OCI-LY1 (cell line): ENCODE measurements around the gene LRRFIP1.

ENCODE experiments used
- H2AFZ ChIP-seq: fragments of 200-600 bp; sonication (generic), shearing (Covaris generic); 2 replicates; pipeline ENCODE4 v1.6.0; 2014; ENCODE audit warnings: antibody characterized with exemption, mild to moderate bottlenecking, low read length
- H3F3A ChIP-seq: fragments of 200-600 bp; sonication (generic), shearing (Covaris generic); 2 replicates; pipeline ENCODE4 v1.6.0; 2014; ENCODE audit warnings: mild to moderate bottlenecking, antibody characterized with exemption, low read length, moderate library complexity; ENCODE audit not compliant: insufficient read depth
- H3K27ac ChIP-seq: fragments of 200-600 bp; sonication (generic); 2 replicates; pipeline ENCODE4 v1.5.1; 2014; ENCODE audit warnings: low read length, mixed run types, mild to moderate bottlenecking, low read depth; ENCODE audit not compliant: poor library complexity, severe bottlenecking
- H3K27me3 ChIP-seq: fragments of 200-600 bp; sonication (generic); 2 replicates; pipeline ENCODE4 v1.6.0; 2014; ENCODE audit warnings: antibody characterized with exemption, mild to moderate bottlenecking, low read length, moderate library complexity; ENCODE audit not compliant: insufficient read depth
- H3K36me3 ChIP-seq: fragments of 200-600 bp; sonication (generic); 2 replicates; pipeline ENCODE4 v1.6.1; 2014; ENCODE audit warnings: mild to moderate bottlenecking, antibody characterized with exemption, low read length, moderate library complexity, mixed read lengths; ENCODE audit not compliant: insufficient read depth
- H3K4me1 ChIP-seq: fragments of 200-600 bp; sonication (generic); 2 replicates; pipeline ENCODE4 v1.5.1; 2014; ENCODE audit warnings: mild to moderate bottlenecking, low read length, moderate library complexity; ENCODE audit not compliant: insufficient read depth, severe bottlenecking
- H3K4me2 ChIP-seq: fragments of 200-600 bp; sonication (generic), shearing (Covaris generic); 2 replicates; pipeline ENCODE4 v1.6.1; 2014; ENCODE audit warnings: low read length
- H3K4me3 ChIP-seq: fragments of 200-600 bp; sonication (generic); 2 replicates; pipeline ENCODE4 v1.5.1; 2014; ENCODE audit warnings: low read length, low read depth, mild to moderate bottlenecking, mixed read lengths; ENCODE audit not compliant: poor library complexity, severe bottlenecking
- H3K79me2 ChIP-seq: fragments of 200-600 bp; shearing (Covaris generic); 2 replicates; pipeline ENCODE4 v1.6.1; 2016; ENCODE audit warnings: mixed run types, low read length, mixed read lengths; ENCODE audit not compliant: insufficient read depth
- H3K9ac ChIP-seq: fragments of 200-600 bp; sonication (generic), shearing (Covaris generic); 2 replicates; pipeline ENCODE4 v1.6.1; 2014; ENCODE audit warnings: mild to moderate bottlenecking, low read length, mixed read lengths
- H3K9me2 ChIP-seq: fragments of 200-600 bp; sonication (generic), shearing (Covaris generic); 2 replicates; pipeline ENCODE4 v1.6.1; 2014; ENCODE audit warnings: low read depth, mild to moderate bottlenecking, low read length, mixed read lengths
- H3K9me3 ChIP-seq: fragments of 200-600 bp; shearing (Covaris generic); 2 replicates; pipeline ENCODE4 v1.6.1; 2014; ENCODE audit warnings: low read length, mixed read lengths
- H4K20me1 ChIP-seq: fragments of 200-600 bp; sonication (generic), shearing (Covaris generic); 2 replicates; pipeline ENCODE4 v1.6.0; 2016; ENCODE audit warnings: mild to moderate bottlenecking, low read length; ENCODE audit not compliant: insufficient read depth
- CTCF ChIP-seq: fragments of 200-600 bp; sonication (generic), shearing (Covaris generic); IDR thresholded peaks from 2 replicates; pipeline ENCODE4 v1.5.1; 2017; ENCODE audit warnings: mild to moderate bottlenecking, antibody characterized with exemption, low read length, moderate library complexity, mixed read lengths
- EZH2 ChIP-seq: fragments of 200-600 bp; sonication (generic), shearing (Covaris generic); IDR thresholded peaks from 2 replicates; pipeline ENCODE4 v1.8.0; 2017; ENCODE audit warnings: borderline replicate concordance, mixed run types, mild to moderate bottlenecking, antibody characterized with exemption, low read length, moderate library complexity, mixed read lengths

Gene LRRFIP1

DNA sequence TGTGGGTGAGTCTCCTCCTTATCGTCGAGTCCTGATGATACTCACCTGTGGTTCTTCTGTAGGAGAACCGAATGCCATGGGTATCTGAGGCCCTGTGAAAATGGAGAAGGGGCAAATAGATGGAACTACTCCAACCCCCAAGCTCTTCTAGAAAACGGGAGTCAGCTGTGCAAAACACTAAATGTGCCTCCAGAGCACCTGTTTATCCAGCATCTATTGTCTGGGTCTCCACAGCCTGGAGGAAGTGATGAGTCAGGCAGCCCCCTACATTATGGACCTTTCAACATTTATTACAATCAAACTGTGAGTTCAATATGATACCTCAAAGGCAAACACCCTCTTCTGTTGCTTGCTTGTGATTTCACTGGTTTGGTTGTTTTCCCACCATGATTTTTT, 9.8 kb upstream of the LRRFIP1 start:
- Histone ChIP-seq H3K4me2 (no peak overlapping the region), H3K4me1 (no peaks in the 10 kb centered on the region), H3K9me2 (no peaks in the 10 kb centered on the region), H3K27me3 (peaks cover 11% of the 10 kb centered on the region; the same call in 1 of the 2 replicates), H3K79me2 (no peaks in the 10 kb centered on the region), H4K20me1 (no peaks in the 10 kb centered on the region), H3F3A (no peaks in the 10 kb centered on the region), H3K4me3 (no peak overlapping the region), H3K36me3 (no peaks in the 10 kb centered on the region), H3K9me3 (no peaks in the 10 kb centered on the region), H3K27ac (no peak overlapping the region), H3K9ac (no peak overlapping the region), H2AFZ (no peak overlapping the region)
- no peak for TF ChIP-seq CTCF
- TF ChIP-seq EZH2: no peak

DNA sequence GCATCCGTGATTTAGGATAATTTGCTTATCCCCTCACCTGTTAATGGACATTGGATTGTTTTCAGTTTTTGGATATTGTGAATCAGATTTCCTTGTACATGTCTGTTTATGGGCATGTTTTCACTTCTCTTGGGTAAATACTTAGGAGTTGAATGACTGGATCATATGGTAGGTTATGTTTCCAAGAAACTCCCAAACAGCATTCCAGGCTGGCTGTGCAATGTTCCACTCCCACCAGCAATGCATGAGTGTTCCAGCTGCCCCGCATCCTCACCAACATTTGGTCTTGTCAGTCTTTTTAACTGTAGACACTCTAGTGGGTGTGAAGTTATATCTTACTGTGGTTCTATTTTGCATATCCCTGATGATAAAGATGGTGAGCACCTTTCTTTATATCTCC, 8.9 kb upstream of the LRRFIP1 start:
- no peaks in the 10 kb centered on the region for H3K4me1 ChIP-seq
- TF ChIP-seq EZH2: no peak
- no peak for TF ChIP-seq CTCF

DNA sequence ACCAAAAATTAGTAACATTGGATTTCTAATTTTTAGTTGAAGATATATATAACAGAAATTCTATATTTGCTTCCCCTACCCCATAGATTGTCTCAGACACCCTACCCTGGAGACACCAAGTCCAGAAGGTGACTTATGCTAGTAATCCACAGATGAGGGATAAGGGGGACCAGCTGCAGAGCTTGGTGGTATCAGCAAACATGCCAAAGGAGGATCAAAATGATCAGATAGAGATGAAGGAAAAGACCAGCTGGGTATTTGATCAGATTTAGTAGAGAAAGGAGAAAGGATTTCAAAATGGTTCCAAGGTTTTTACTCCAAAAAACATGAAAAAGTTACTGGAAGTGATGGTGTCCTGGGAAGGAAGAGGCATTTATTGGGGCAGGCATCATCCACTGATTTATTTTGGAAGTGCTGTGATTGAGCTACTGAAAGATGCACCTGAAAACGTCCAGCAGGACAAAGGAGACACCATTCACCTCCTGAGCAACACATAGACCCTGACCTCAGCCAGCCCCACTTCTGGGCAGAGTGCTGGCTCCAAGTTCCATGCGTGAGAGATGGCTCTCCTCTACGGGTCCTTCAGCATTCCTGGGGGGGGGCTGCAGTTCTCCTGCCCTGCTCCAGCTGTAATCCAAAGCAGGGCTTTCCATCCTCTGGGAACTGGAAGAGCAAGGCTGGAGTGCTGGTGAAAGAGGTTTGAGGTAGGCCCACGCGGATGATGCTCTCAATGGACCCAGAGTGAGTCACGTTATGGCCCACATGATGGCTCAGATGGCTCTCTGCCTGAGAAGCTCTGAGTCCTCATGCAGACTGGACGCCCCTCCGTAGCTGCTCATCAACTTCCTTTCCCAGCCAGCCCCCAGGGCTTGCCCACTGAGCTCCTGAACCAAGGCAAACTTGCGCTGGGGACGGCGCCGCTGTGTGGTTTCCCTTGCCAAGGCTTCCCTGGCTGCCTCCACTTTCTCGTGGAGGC, 3.7 kb upstream of the LRRFIP1 start:
- Histone ChIP-seq H3K79me2 (no peaks in the 10 kb centered on the region), H4K20me1 (no peaks in the 10 kb centered on the region), H3F3A (no peaks in the 10 kb centered on the region), H2AFZ (no peak overlapping the region), H3K27me3 (peaks cover 2% of the 10 kb centered on the region; the same call in 1 of the 2 replicates), H3K9ac (no peak overlapping the region), H3K4me2 (no peak overlapping the region), H3K36me3 (no peaks in the 10 kb centered on the region), H3K27ac (no peak overlapping the region), H3K9me2 (no peaks in the 10 kb centered on the region), H3K9me3 (no peaks in the 10 kb centered on the region), H3K4me1 (no peaks in the 10 kb centered on the region), H3K4me3 (no peak overlapping the region)
- TF ChIP-seq CTCF: no peak

More for the DNA sequence above, 8.9 kb upstream of the LRRFIP1 start:
- H3F3A ChIP-seq: no peaks in the 10 kb centered on the region
- H3K27me3 ChIP-seq: peaks cover 11% of the 10 kb centered on the region; the same call in 1 of the 2 replicates
- H3K9me2 ChIP-seq: no peaks in the 10 kb centered on the region
- H3K79me2 ChIP-seq: no peaks in the 10 kb centered on the region
- no peak overlapping the region for H3K9ac ChIP-seq
- H3K9me3 ChIP-seq: no peaks in the 10 kb centered on the region
- H3K4me3 ChIP-seq: no peak overlapping the region
- H3K4me2 ChIP-seq: no peak overlapping the region
- H3K36me3 ChIP-seq: no peaks in the 10 kb centered on the region
- no peak overlapping the region for H2AFZ ChIP-seq
- no peaks in the 10 kb centered on the region for H4K20me1 ChIP-seq
- H3K27ac ChIP-seq: no peak overlapping the region
